Neutrophil (primary cell): ENCODE results near the gene DCLRE1B.
"Not testable (repeated sequence)": the region's sequence is repeated elsewhere in the genome, so short reads cannot be mapped to it uniquely, and the experiment has no call there.

ENCODE experiments used
- H3K27ac ChIP-seq: fragments of 200-600 bp; sonication (generic); 2 replicates; pipeline ENCODE4 v1.5.1; 2016; ENCODE audit warnings: mild to moderate bottlenecking, moderate library complexity
- H3K27me3 ChIP-seq: fragments of 200-600 bp; sonication (generic); 2 replicates; pipeline ENCODE4 v1.6.0; 2016; ENCODE audit warnings: mild to moderate bottlenecking
- H3K36me3 ChIP-seq: fragments of 200-600 bp; sonication (generic); 2 replicates; pipeline ENCODE4 v1.5.1; 2017
- H3K4me1 ChIP-seq, 2 experiments: fragments of 200-600 bp in 1 of 2; sonication (generic) in 1 of 2; 1 replicate in 1 of 2; 2 replicates in 1 of 2; pipeline versions ENCODE4 v1.5.1 to v1.6.1; 2013 to 2016; ENCODE audit warnings: low read depth in 1 of 2, low read length in 1 of 2, mild to moderate bottlenecking in 1 of 2, moderate library complexity in 1 of 2; ENCODE audit not compliant: control insufficient read depth in 1 of 2, insufficient read depth in 1 of 2
- H3K4me3 ChIP-seq, 2 experiments: fragments of 200-600 bp in 1 of 2; sonication (generic) in 1 of 2; 1 replicate in 1 of 2; 2 replicates in 1 of 2; pipeline ENCODE4 v1.5.1; 2013 to 2016; ENCODE audit warnings: low read depth in 1 of 2, low read length in 1 of 2, mild to moderate bottlenecking in 1 of 2, moderate library complexity in 1 of 2
- H3K9me3 ChIP-seq: fragments of 200-600 bp; sonication (generic); 2 replicates; pipeline ENCODE4 v1.5.1; 2016
- TF ChIP-seq, protein P1 (sequence below): fragments of 200-600 bp; sonication (generic); IDR thresholded peaks from 2 replicates; pipeline ENCODE4 v1.5.1; 2016; ENCODE audit warnings: antibody characterized with exemption

The DCLRE1B gene

DNA sequence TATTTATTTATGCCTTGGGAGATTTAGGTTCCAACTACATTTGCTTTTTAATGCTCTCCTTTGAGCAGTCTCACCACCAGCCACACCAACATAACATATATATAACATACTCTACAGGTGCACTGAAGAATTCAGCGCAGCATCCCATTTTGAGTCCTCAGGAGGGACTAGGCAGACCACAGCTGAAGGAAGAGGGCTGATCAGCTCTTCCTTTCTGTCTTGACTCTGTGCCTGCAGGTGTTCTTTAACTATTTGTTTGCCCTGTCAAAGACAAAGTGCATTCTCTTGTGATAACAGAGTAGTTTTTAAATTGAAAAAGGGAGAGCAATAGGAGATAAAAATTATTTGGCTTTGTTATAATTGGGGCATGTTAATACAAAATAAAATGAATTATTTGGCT is 41.0 kb downstream of the DCLRE1B start:
- H3K27ac ChIP-seq = peak overlapping the region; percentile 81
- TF ChIP-seq, protein P1, sequence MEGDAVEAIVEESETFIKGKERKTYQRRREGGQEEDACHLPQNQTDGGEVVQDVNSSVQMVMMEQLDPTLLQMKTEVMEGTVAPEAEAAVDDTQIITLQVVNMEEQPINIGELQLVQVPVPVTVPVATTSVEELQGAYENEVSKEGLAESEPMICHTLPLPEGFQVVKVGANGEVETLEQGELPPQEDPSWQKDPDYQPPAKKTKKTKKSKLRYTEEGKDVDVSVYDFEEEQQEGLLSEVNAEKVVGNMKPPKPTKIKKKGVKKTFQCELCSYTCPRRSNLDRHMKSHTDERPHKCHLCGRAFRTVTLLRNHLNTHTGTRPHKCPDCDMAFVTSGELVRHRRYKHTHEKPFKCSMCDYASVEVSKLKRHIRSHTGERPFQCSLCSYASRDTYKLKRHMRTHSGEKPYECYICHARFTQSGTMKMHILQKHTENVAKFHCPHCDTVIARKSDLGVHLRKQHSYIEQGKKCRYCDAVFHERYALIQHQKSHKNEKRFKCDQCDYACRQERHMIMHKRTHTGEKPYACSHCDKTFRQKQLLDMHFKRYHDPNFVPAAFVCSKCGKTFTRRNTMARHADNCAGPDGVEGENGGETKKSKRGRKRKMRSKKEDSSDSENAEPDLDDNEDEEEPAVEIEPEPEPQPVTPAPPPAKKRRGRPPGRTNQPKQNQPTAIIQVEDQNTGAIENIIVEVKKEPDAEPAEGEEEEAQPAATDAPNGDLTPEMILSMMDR = no peak
- no peak overlapping the region for H3K4me3 ChIP-seq
- no peaks in the 10 kb centered on the region for H3K27me3 ChIP-seq
- peaks cover 62 to 76% of the 10 kb centered on the region in 2 experiments for H3K4me1 ChIP-seq
- no peaks in the 10 kb centered on the region for H3K9me3 ChIP-seq
- H3K36me3 ChIP-seq = peaks cover 10% of the 10 kb centered on the region

DNA sequence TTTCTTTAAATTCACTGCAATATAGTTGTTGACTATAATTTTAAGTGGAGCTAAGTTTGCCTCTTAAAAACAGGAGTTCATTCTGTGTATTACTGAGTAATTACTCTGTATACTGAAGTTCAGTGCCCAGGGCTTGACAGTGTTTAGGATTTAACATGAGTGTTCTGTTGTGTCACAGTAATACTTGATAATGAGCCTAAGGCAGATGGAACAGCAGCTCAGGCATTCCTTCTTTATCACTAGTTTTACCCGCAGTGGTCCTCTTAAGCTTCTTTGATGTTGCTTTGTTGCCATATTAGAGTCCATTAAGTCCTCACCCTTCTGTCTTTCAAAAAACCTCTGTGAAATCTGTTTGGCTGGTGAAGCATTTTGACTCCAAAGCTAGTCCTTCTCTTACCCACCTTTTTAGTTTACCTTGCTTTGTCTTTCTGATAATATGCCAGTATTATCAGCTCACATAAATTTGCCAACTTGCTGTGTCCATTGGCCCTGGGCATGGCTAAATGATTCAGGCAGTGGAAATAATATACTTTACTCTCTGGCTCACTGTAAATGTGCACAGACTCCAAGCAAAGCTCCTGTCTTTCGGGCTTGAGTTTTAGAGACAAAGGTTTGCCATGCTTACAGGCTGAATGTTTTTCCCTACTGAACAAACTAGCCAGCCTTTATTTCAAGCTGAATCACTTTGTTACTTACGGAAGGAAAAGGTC is 41.7 kb downstream of the DCLRE1B start:
- H3K36me3 ChIP-seq = peaks cover 3% of the 10 kb centered on the region
- H3K27me3 ChIP-seq = no peaks in the 10 kb centered on the region
- TF ChIP-seq, protein P1 = no peak
- peak overlapping the region; percentile 81 for H3K27ac ChIP-seq
- H3K4me3 ChIP-seq = no peak overlapping the region
- H3K4me1 ChIP-seq = peaks cover 58 to 70% of the 10 kb centered on the region in 2 experiments
- no peaks in the 10 kb centered on the region for H3K9me3 ChIP-seq

DNA sequence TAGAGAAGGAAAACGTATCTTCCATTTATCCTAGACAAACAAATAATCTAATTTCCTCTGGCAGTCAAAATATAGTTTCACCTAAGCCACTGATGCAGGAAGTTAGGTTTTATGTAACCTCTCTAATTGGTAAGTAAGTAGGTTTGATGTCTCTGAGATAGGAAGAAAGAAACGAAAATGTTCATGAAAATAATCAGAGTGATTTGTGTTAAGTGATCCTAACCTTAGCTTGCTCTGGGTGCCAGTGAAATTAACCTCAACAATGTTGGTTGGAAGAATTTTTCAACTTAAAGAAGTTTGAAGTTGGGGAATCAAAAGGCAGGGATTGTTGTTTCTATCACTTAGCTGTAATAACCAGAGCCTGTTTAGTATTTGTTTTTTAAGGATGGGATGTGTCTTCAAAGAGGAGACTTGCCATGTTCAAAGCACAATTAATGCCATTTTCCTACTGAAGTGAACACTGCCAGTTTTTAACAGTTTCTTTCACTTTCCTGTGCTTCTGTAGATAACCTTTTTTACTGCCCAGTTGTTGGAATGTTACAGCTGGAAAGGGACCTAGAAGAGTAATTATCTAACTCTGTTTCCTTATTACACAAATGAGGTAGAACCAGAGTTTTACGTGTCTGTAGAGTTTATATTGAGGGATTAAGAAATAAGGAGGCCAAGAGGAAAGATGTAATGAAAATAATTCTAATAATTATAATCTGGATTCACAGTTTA is 42.4 kb downstream of the DCLRE1B start:
- Histone ChIP-seq H3K9me3 (no peaks in the 10 kb centered on the region), H3K27ac (peak overlapping the region; percentile 81), H3K4me3 (no peak overlapping the region), H3K4me1 (peaks cover 52 to 63% of the 10 kb centered on the region in 2 experiments), H3K36me3 (no peaks in the 10 kb centered on the region), H3K27me3 (no peaks in the 10 kb centered on the region)
- TF ChIP-seq, protein P1 = no peak

DNA sequence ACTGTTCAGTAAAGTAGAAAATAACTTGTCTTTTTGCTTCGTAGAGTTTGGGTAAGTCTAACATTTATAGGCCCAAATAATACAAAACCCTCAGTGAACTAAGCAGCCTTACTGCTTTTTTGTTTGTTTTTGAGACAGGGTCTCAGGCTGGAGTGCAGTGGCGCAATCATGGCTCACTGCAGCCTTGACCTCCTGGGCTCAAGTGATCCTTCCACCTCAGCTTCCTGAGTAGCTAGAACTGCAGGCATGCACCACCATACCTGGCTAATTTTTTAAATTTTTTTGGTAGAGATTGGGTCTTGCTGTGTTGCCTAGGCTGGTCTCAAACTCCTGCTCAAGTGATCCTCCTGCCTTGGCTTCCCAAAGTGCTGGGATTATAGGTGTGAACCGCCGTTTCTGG is 43.0 kb downstream of the DCLRE1B start:
- not testable (repeated sequence) for H3K4me3 ChIP-seq, H3K27me3 ChIP-seq, H3K36me3 ChIP-seq, H3K9me3 ChIP-seq
- H3K4me1 ChIP-seq = peaks cover 46 to 57% of the 10 kb centered on the region in 2 experiments
- H3K27ac ChIP-seq = peak overlapping the region; percentile 81

DNA sequence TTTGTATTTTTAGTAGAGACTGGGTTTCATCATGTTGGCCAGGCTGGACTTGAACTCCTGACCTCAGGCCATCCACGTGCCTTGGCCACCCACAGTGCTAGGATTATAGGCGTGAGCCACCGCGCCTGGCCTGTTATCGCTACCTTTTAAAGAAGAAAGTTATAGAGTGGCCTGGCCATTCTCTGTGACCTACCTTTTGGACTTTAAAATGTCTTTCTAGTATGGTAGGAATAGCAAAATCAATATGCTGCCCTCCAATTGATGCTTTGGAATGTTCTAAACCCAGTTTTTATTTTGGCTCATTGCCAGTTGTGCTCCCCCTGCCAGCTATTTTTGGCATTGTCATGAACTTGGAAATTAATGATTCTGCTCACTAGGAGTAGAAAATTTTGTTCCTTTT is 43.9 kb downstream of the DCLRE1B start:
- Histone ChIP-seq H3K27me3 (no peaks in the 10 kb centered on the region), H3K9me3 (no peaks in the 10 kb centered on the region), H3K4me3 (no peak overlapping the region), H3K4me1 (peaks cover 37 to 49% of the 10 kb centered on the region in 2 experiments), H3K36me3 (peaks cover 1% of the 10 kb centered on the region), H3K27ac (peak overlapping the region; percentile 81)
- TF ChIP-seq, protein P1 = no peak

DNA sequence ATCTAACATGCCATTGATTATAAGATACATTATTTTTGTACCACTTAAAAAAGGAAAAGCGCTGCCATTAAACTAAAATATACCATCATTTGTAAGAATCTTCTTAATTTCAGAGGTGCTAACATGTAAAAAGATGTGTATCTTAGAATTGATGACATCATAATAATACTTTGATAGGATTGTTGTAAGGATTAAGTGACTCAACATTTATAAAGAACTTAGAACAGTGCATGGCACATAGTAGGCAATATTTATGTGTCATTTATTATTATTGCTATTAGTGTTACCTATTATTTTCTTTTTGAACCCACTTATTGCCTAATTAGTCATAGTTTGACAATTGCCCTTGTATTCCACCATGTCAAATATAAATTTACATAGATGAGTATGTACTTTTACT is 45.8 kb downstream of the DCLRE1B start:
- Histone ChIP-seq H3K4me3 (no peak overlapping the region), H3K4me1 (peaks cover 31 to 32% of the 10 kb centered on the region in 2 experiments), H3K27ac (no peak overlapping the region), H3K36me3 (peaks cover 20% of the 10 kb centered on the region), H3K9me3 (no peaks in the 10 kb centered on the region), H3K27me3 (no peaks in the 10 kb centered on the region)
- TF ChIP-seq, protein P1 = no peak
